Keratinocyte (primary cell): ENCODE data around the gene KCNN1.

Experiments
- CTCF ChIP-seq, 3 experiments: IDR thresholded peaks in 1 of 3; conservative IDR thresholded peaks in 1 of 3; optimal IDR thresholded peaks in 1 of 3; 2 replicates in 2 of 3; 3 replicates in 1 of 3; pipeline versions ENCODE3 to v1.5.1; 2011; ENCODE audit warnings: low read length in 3 of 3, mild to moderate bottlenecking in 3 of 3, moderate library complexity in 2 of 3, control low read depth in 1 of 3, inconsistent platforms in 1 of 3; ENCODE audit not compliant: insufficient read depth in 2 of 3; ENCODE audit errors: extremely low read depth in 1 of 3
- EZH2 ChIP-seq: IDR thresholded peaks from one replicate; pipeline ENCODE4 v1.6.1; 2012; ENCODE audit warnings: inconsistent platforms, mild to moderate bottlenecking, low read length, moderate library complexity

- TF ChIP-seq CTCF (optimal IDR thresholded peaks at IDR 0.05 in 1 of 3, IDR thresholded peaks at IDR 0.05 in 1 of 3, conservative IDR thresholded peaks at IDR 0.05 in 1 of 3; ENCODE audit: extremely low read depth in 1 of 3, insufficient read depth in 2 of 3, low read length in 3 of 3) (no peak), EZH2 (no peak)
Measured at GRCh38 chr19:17982430-17982829, 15.5 kb downstream of the KCNN1 start.
